SHP77 (cell line): ENCODE results near the gene NADK.
"Not testable (repeated sequence)": the region's sequence is repeated elsewhere in the genome, so short reads cannot be mapped to it uniquely, and the experiment has no call there.

Experiments used
- DNase-seq, 2 experiments: peaks; one replicate each; lab custom pipeline; 2025; lab: John Stamatoyannopoulos, UW

NADK gene

DNA sequence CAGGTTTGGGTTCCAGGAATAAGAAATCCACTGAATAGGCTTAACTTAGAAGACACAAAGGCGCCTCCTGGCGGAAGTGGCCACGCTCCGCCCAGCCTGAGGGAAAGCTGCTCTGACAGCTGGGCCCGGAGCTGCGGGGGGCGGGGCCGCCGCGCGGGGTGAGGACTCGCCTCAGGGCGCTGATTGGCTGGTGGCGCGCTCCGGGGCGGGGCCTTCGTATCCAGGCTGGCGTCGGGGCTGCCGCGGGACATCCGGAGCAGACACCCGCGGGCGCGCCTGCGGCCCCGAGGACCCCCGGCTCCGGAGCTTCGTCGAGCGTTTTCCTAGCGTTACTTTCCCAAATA, 31.7 kb downstream of the NADK start:
- not testable (repeated sequence) for DNase-seq

DNA sequence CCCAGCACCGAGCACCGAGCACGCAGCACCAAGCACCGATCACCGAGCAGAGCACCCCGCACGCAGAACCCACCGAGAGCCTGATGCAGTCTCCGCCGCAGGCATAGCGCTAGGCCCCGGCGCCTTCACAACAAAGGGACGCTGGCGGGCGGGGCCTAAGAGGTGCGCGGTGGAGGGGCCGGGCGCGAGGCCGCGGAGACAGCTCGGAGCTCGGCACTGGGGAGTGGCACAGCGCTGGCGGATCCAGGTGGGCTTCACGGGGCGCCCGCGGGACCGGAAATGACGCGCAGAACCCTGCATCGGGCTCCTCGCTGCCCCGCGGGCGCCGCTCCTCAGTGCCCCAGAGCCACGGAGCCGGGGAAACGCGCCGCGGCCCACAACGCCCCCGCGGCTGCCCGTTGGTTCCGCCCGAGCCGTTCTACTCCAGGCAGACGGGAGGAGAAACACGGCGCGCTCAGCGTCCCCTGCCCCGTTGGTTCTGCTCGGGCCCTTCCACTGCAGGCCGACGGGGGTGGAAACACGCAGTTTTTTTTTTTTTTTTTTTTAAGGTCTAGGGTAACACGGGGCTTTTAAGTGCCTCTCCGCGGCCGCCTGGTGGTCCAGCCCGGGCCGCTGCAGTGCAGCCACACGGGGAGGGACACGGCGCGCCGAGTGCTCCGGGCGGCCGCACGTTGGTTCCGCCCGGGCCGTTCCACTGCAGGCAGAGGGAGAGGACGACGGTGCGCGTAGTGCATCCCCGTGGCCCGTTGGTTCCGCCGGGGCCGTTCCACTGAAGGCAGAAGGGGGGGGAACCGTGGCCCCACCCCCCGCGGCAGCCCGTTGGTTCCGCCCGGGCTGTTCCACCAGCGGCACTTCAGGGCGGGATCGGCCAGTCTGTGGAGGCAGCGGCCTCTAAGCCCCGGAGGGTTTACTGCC, 32.4 kb downstream of the NADK start:
- peak in 1 of 2 experiments; percentile 25 for DNase-seq

DNA sequence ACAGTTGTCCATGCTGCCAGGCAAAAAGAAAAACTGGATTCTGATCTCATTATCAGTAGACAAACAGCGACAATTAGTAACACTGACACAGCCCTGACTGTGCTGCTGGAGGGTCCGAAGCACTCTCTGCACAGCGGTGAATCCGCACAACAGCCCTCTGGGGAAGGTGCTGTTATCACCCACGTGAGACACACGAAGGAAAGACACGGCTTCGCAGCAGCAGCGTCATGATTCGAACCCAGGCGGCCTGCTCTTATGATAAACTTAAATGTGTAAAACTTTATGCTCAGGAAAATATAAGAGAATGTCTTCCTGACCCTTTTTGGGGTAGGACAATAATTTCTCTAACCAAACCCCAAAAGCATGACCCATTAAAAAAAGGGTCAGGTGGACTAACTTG, 35.7 kb downstream of the NADK start:
- not testable (repeated sequence) for DNase-seq

DNA sequence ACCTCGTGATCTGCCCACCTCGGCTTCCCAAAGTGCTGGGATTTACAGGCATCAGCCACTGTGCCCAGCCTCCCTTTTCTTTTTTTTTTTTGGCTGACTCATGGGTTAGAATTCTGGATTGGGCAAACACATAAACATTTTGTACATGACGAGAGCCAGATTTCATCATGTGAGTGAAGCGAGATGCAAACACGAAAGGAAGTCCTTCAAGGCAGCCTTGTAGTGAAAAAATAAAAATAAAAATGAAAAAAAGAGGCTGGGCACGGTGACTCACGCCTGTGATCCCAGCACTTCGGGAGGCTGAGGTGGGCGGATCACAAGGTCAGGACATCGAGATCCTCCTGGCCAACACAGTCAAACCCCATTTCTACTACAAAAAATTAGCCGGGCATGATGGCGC, 37.3 kb downstream of the NADK start:
- not testable (repeated sequence) for DNase-seq

DNA sequence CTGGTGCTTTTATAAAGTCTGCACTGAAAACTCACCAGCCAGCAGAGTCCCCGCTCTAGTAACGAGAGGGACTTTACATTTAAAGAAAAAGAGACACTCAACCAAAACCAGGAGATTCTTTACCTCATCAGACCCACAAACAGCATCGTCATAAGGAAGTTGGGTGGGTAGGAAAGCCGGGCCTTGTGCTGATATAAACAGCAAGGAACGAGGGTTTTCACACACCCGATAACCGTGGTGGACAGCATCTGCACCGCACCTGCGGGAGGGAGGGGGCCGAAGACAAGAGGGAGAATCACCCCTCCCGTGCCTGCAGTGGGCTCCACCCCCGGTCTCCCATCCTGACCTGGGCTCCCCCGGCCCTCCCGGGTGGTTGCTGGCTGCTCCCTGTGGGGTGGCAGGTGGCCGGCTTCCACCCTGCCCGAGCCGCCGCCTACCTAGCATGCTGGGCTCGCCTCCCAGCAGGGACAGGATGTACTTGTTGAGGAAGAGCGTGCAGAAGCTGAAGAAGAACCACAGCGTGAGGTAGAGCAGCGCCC, 39.4 kb downstream of the NADK start:
- not testable (repeated sequence) for DNase-seq

DNA sequence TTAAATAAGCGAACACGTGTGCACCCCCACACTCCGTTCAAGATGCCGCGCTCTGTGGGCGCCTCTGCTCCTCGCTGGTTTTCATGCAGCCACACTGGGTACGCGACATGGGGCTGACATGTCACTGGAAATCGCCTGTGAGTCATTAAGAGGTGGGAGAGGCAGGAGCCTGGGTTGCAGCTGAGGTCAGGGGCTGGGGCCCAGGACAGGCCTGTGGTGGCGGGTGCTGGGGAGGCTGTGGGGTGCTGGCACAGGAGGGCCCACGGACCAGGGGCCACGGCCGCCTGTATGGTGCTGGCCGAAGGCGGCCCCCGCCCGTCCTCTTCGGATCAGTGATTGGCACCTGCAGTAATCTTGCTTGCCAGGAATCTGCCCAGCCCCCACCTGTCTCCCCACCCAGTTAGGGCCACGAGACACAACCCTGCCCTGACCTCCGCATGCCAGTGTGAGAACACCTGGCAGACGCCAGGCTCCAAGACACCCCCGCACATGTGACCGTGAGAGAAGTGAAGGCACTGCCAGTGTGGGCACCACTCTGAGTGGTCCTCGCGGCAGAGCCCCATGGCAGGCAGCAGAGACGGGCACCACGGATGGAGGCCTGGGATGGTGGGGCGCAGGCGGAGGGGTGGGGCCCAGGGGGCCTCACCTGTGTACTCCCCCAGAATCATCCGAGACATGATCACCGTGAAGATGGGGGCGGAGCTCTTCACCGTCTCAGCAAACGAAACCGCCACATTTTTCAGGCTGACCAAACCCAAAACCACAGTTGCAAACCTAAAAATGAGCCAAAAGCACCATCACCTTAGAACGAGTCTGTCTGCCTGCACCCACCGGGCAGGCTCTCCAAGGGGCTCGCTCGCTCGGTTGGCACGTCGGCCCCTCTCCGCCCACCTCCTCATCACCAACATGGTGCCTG, 40.3 kb downstream of the NADK start:
- not testable (repeated sequence) for DNase-seq

DNA sequence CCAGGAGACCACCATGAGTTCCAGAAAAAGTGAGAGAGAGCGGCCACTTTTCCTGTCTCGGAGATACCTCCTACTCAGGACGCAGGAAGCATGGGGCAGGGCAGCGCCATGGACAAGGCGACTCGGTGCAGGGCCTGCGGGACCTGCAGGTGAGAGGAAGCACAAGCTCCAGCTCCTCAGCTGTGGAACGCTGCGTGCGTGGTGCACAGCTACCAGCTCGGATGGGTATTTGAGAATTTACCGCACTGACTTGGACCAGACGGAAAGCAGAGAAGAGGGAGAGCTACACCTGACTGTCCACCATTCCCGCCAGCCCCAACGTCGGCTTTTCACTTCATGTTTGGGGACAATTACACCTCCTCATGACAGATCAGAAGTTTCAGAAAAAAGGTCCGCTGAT, 45.9 kb downstream of the NADK start:
- DNase-seq, result no peak

DNA sequence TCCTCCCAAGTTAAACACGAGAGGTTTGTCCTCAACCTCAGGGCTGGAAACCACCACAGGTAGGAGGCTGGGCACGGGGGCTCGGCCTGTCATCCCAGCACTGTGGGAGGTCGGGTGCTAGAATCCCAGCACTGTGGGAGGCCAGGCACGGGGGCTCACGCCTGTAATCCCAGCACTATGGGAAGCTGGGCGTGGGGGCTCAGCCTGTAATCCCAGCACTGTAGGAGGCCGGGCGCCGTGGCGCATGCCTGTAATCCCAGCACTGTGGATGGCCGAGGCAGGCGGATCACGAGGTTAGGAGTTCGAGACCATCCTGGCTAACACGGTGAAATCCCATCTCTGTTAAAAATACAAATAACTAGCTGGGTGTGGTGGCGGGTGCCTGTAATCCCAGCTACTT, 47.4 kb downstream of the NADK start:
- DNase-seq, result no peak

DNA sequence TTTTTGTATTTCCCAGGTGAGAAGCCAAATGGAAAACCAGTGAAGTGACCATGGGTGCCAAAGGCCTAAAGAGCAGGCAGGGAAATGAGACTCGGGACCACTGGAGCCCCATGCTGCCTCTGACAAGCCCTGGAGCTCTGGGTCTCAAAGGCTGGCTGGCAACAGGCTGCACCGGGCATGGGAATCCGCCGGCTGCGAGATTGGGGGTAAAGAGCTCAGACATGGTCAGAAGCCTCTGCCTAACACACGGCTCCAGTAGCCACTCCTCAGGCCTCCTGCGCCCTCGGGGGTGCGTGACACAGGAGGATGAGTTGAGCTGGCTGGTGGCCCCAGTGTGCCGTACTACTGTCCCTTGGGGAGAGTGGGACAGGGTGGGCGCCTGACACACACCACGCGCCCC, 48.0 kb downstream of the NADK start:
- not testable (repeated sequence) for DNase-seq

DNA sequence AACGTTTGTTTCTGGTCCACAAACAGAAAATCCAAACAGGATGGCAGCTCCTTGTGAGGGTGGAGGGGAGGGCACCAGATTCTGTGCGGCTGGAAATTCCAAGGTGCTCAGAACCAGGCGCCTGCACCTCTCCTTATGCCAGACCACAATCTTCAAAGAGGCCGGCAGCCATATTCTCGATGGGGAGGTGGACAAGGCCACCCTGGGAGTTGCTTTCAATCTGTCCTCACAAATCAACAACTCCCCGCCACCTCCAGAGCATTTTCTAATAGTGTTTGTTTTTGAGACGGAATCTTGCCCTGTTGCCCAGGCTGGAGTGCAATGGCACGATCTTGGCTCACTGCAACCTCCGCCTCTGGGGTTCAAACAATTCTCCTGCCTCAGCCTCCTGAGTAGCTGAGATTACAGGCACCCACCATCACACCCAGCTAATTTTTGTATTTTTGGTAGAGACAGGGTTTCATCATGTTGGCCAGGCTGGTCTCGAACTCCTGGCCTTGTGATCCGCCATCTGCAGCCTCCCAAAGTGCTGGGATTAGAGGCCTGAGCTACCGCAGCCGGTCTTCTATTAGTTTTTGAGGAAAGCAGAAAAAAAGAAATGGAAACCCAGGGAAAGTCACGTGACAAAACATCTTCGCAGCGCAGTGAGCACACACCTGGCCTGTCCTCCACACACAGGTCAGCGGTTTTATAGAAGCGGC, 49.0 kb downstream of the NADK start:
- not testable (repeated sequence) for DNase-seq

DNA sequence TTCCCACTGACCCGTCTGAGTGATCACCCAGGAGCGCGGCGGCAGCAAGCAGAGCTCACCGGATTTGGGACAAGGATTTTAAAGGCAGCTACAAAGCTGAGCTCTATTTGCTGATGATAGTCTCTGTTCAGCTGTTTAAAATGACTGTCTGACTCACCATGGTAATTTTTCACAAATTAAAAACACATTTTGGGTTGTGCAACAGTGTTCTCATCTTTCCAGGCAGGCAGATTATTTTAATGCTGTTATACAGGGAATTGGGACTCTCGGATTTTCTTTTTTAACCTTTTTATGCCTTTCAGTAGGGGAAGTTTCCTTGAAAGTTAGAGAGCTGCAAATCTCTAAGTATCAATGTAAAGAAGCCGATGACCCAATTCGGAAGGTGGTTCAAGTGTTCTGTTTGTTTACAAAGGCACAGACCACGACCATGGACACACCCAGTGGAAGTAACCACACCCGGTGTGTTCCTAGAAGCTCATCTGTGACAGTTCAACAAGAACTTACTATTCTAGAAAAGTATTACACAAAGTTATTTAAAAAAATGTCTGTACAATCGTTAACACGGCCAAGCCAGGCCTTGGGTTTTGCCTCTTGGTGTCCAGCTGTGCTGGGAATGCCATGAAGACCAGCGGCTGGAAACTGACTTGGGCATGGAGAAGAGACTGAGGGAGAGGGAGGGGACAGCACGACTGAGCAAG, 49.8 kb downstream of the NADK start:
- not testable (repeated sequence) for DNase-seq

DNA sequence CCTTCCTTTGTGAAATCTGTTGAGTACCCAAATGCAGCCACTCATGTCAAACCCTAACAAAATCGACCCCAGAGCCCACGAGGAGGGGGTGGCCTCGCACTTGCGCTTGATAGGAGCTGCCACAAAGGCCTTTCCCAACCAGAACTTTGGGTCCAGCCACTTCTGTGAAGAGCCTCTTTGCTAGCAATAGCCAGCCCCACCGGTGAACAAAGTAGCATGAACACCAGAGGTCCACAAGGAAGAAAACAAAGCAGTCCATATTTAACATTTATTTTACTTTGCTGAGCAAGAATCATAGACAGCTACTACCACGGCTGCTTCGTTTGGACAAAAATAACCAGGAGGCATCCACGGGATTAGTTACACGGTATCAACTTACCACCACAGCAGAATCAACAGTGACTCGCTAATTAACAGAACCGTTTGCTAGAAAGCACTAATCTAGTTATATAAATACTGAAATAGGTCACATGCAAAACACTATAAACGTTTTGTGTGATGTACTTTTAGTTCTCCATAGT, 51.1 kb downstream of the NADK start:
- not testable (repeated sequence) for DNase-seq

DNA sequence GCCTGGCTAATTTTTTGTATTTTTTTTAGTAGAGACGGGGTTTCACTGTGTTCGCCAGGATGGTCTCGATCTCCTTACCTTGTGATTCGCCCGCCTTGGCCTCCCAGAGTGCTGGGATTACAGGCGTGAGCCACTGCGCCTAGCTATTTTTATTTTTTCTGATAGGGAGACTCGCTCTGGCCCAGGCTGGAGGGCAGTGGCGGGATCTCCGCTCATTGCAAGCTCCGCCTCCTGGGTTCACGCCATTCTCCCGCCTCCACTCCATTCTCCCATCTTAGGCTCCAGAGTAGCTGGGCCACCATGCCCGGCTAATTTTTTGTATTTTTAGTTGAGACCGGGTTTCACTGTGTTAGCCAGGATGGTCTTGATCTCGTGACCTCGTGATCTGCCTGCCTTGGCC, 52.2 kb downstream of the NADK start:
- not testable (repeated sequence) for DNase-seq

DNA sequence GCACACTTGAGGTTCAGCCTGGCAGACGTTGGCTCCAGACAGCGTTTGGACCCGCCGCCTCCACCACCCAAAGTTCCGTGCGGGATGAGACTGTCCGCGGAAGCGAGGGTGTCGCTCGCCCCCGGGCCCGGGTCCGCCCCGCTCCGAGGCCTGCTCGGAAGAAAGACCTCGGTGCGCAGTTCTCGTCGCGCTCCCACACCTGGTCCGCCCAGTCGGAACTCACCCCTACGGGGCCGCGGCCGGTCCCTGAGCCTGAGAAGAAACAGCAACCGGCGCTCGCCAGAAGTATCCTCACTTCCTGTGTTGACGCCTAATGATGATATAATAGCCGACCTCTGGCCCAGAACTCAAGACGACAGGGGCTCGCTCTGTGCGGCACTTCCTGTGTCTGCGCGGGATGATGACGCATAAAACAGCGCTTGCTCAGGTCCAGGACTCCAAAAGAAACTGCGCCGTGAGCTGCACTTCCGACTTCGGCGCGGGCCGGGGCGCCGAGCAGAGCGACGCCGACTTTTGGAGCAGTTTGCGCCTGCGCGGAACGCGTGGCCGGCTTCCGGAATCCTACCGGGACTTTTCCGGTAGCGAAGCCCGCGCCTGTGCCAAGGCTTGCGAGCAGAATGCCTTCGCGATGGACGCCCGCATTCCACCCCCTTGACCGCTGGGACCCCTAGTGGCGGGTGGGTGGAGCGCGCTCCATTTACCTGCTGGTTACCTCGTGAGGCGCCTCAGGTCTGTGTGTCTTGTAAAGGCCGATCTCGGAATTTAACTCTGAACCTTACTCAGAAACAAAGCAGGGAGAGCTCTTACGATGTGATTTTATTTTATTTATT, 54.0 kb downstream of the NADK start, which contains the start of gene CDK11A:
Gene CDK11A (minus strand): TSS at position 323 of the 830 bp plus-strand sequence. CDS start 1,539 bp downstream, outside the sequence.
- DNase-seq, result peak; percentile 98

DNA sequence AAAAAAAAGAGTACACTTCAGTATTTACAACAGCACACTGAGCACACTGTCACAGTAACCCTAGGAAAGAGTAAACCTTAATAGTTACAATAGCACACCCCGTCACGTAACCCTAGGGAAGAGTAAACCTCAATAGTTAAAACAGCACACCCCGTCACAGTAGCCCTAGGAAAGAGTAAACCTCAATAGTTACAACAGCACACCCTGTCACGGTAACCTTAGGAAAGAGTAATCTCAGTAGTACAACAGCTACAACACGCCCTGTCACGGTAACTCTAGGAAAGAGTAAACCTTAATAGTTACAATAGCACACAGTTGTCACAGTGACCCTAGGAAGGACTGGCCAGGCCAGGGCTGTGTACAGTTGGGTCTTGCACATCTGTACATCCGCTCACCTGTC, 57.1 kb downstream of the NADK start:
- DNase-seq, result no peak

DNA sequence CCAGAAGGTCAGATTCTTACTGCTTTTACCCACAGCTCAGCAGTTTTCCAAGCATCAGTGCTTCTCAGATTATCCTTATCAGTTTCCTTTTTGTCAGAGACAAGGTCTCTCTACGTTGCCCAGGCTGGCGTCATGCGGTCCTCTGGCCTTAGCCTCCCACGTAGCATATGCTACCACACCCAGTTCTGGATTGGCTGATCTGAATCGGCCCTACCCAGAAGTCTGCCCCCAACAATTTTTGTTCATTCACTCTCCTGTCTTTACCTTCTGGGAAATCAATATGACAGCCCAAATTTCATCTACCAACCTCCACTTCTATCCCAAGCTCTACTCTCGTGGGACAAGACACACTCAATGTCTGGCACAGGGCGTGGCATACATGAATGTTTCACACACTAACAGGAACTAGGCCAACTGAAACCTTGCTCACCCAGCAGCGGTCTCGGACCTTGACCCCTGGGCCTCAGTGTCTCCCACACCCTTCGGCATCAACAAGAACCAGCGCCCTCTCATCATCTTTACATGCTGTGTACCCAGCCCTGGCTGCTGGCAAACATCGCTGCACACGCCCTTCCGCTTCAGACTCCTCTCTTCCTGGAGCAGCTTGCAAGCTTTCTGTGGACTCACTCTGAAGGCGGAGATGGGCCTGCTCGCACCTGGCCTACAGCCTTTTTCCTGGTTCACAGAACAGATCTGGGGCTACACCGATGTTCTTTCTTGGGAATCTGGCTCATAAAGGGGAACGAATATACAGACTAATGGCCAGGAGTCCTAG, 63.0 kb downstream of the NADK start:
- not testable (repeated sequence) for DNase-seq

DNA sequence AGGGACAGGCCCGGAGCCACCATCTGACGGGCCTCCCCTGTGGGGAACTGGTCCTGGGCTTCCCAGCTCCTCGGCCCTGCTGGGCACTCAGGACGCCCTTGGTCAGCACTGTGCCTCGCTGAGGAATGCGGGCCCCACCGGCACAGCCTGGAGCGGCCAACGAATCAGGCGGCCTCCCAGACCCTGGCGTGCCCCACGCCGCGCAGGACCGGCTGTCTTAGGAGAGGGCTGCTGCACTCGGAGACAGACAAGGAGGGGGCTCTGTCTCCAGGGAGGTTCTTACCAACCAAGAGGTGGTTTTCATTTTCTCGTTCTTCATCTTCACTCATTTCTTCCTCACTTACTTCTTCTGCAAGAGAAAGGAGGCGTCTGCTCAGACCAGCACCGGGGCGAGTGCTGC, 70.4 kb downstream of the NADK start:
- not testable (repeated sequence) for DNase-seq

DNA sequence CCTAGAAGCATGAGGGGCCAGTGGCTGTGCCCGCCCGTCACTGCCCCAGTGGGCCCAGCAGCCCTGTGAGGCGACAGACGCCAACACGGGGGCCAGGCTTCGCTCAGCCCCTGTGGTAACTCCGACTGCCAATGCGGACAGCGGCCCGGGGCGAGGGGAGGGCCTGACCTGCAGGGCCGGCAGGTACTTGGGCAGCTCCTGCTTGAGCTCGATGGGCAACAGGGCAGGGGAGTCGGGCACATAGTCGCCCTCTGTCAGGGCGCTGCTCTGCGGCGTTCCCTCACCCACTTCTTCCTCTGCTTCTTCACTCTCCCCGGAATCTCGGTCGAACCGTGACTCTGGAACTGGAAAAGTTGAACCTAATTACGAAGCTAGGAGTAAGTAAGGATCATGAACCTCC, 71.0 kb downstream of the NADK start:
- DNase-seq, result not testable (repeated sequence)

DNA sequence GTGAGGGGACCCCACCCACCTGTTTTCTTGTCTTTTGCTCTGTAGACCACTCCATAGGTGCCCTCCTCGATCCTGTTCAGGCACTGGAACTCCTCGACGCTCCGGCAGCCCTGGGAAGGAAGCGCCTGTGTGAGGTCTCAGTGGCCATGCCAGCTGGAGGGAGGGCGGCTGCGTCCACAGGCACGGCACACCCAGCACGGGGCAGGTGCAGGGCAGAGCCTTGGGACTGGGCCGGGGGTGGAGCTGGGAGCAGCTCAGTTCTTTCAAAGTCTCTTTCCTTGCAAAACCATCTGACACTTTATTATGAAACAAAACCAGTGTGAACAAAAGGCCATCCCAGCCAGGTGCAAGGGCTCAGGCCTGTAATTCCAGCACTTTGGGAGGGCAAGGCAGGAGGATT, 72.6 kb downstream of the NADK start:
- DNase-seq, result not testable (repeated sequence)
